ENCODE data around the gene BBS2.

DNA sequence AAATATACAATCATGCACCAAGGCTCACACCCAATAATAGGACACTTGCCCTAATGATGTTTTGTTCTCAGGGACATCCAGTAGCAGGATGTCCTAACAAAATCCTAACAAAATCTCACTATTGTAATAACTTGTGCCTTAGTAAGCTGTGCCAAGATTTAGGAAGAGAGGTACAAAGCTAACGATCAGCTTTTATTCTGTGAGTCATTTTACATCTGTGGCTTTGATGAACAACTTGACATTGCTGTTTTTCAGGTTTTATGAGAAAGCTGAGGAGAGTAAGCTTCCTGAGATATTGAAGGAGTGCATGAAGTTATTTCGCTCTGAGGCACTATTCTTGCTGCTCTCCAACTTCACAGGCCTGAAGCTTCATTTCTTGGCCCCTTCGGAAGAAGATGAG, 49.6 kb downstream of the BBS2 start:
- TF ChIP-seq, protein P1, sequence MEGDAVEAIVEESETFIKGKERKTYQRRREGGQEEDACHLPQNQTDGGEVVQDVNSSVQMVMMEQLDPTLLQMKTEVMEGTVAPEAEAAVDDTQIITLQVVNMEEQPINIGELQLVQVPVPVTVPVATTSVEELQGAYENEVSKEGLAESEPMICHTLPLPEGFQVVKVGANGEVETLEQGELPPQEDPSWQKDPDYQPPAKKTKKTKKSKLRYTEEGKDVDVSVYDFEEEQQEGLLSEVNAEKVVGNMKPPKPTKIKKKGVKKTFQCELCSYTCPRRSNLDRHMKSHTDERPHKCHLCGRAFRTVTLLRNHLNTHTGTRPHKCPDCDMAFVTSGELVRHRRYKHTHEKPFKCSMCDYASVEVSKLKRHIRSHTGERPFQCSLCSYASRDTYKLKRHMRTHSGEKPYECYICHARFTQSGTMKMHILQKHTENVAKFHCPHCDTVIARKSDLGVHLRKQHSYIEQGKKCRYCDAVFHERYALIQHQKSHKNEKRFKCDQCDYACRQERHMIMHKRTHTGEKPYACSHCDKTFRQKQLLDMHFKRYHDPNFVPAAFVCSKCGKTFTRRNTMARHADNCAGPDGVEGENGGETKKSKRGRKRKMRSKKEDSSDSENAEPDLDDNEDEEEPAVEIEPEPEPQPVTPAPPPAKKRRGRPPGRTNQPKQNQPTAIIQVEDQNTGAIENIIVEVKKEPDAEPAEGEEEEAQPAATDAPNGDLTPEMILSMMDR (IDR thresholded peaks at IDR 0.05 in 8 of 11, conservative IDR thresholded peaks at IDR 0.05 in 3 of 11): no peak
- TF ChIP-seq POLR2AphosphoS5 (IDR thresholded peaks at IDR 0.05): no peak
